ENCODE data around the gene ATP5F1D.

ATP5F1D gene

GRCh38 chr19:1257475-1258162, 16.1 kb downstream of the ATP5F1D start:
- no peak overlapping the region for H3K4me3 ChIP-seq (ENCODE audit: low read depth, low read length)

GRCh38 chr19:1258163-1258492, 16.6 kb downstream of the ATP5F1D start:
- H3K4me3 ChIP-seq (ENCODE audit: low read depth, low read length) = no peak overlapping the region

GRCh38 chr19:1258707-1259205, 17.2 kb downstream of the ATP5F1D start:
- H3K4me3 ChIP-seq (ENCODE audit: low read depth, low read length) = no peak overlapping the region

GRCh38 chr19:1259206-1259875, 17.8 kb downstream of the ATP5F1D start:
- no peak overlapping the region for H3K4me3 ChIP-seq (ENCODE audit: low read depth, low read length)

GRCh38 chr19:1259876-1260748, 18.6 kb downstream of the ATP5F1D start:
- H3K4me3 ChIP-seq (ENCODE audit: low read depth, low read length) = no peak overlapping the region

GRCh38 chr19:1260749-1261537, 19.4 kb downstream of the ATP5F1D start:
- H3K4me3 ChIP-seq (ENCODE audit: low read depth, low read length) = peak overlapping the region; percentile 77

- H3K4me3 ChIP-seq (ENCODE audit: low read depth, low read length) = peak overlapping the region; percentile 77
Measured at GRCh38 chr19:1261538-1261797, 19.9 kb downstream of the ATP5F1D start.

- H3K4me3 ChIP-seq (ENCODE audit: low read depth, low read length) = peak overlapping the region; percentile 77
Measured at GRCh38 chr19:1261798-1262622, 20.5 kb downstream of the ATP5F1D start.

- no peak overlapping the region for H3K4me3 ChIP-seq (ENCODE audit: low read depth, low read length)
Measured at GRCh38 chr19:1262623-1263123, 21.1 kb downstream of the ATP5F1D start.

- H3K4me3 ChIP-seq (ENCODE audit: low read depth, low read length) = no peak overlapping the region
Measured at GRCh38 chr19:1263188-1263587, 21.6 kb downstream of the ATP5F1D start.

- no peak overlapping the region for H3K4me3 ChIP-seq (ENCODE audit: low read depth, low read length)
Measured at GRCh38 chr19:1264801-1265614, 23.5 kb downstream of the ATP5F1D start.

GRCh38 chr19:1265615-1266128, 24.1 kb downstream of the ATP5F1D start:
- H3K4me3 ChIP-seq (ENCODE audit: low read depth, low read length) = peak overlapping the region; percentile 21

GRCh38 chr19:1266129-1266915, 24.8 kb downstream of the ATP5F1D start:
- peak overlapping the region; percentile 33 for H3K4me3 ChIP-seq (ENCODE audit: low read depth, low read length)

GRCh38 chr19:1266916-1267476, 25.4 kb downstream of the ATP5F1D start:
- H3K4me3 ChIP-seq (ENCODE audit: low read depth, low read length) = peak overlapping the region; percentile 33

GRCh38 chr19:1267477-1268225, 26.1 kb downstream of the ATP5F1D start:
- H3K4me3 ChIP-seq (ENCODE audit: low read depth, low read length) = peak overlapping the region; percentile 33

GRCh38 chr19:1268226-1269064, 26.9 kb downstream of the ATP5F1D start:
- H3K4me3 ChIP-seq (ENCODE audit: low read depth, low read length) = no peak overlapping the region

All from iPS-11a (cell line).